Naive thymus-derived CD8-positive, alpha-beta T cell (primary cell): ENCODE measurements around the gene BLZF1. TPM values are rescaled to one million over a fixed set of nuclear protein-coding genes. Genes with fewer than 3 reads are reported as not detected.
"Not testable (repeated sequence)": the region's sequence is repeated elsewhere in the genome, so short reads cannot be mapped to it uniquely, and the experiment has no call there.

ENCODE experiments used
- ATAC-seq, 2 donors: fragments of 150-1000 bp; cut with Tn5 transposase in 1 of 2; sonication (Bioruptor Pico), chemical (Tn5 transposase) in 1 of 2; 1 replicate in 1 of 2; 2 replicates in 1 of 2; pipeline ENCODE4 v1.10.0; 2021; ENCODE audit warnings: mild to moderate bottlenecking in 2 of 2, moderate library complexity in 2 of 2
- POLR2A ChIA-PET: fragments of 350-600 bp; sonication (Branson Sonifier 250); formaldehyde crosslinking; loops from one replicate; lab custom pipeline; 2021; ENCODE audit warnings: antibody characterized with exemption; lab: Charles Lee
- DNase-seq, 10 donors: peaks; one replicate each; pipeline versions ENCODE4 v3.0.0 to v3.0.0-alpha.2; 2020 to 2022
- H3K27ac Mint-ChIP-seq, 10 donors: one replicate each; pipeline ENCODE4 v1.8.0; 2020 to 2022; ENCODE audit warnings: mild to moderate bottlenecking in 10 of 10, mixed read lengths in 10 of 10, moderate library complexity in 4 of 10, inconsistent platforms in 1 of 10
- H3K27me3 Mint-ChIP-seq, 5 donors: one replicate each; pipeline ENCODE4 v1.8.0; 2021 to 2022; ENCODE audit warnings: mixed read lengths in 5 of 5
- H3K36me3 Mint-ChIP-seq, 3 donors: one replicate each; pipeline ENCODE4 v1.8.0; 2020 to 2022; ENCODE audit warnings: mixed read lengths in 3 of 3, mild to moderate bottlenecking in 2 of 3, inconsistent platforms in 1 of 3
- H3K4me1 Mint-ChIP-seq, 4 donors: one replicate each; pipeline ENCODE4 v1.8.0; 2021 to 2022; ENCODE audit warnings: mixed read lengths in 4 of 4
- H3K4me3 Mint-ChIP-seq, 10 donors: one replicate each; pipeline ENCODE4 v1.8.0; 2020 to 2022; ENCODE audit warnings: mild to moderate bottlenecking in 10 of 10, mixed read lengths in 10 of 10, moderate library complexity in 6 of 10, inconsistent platforms in 1 of 10
- H3K9me3 Mint-ChIP-seq, 9 donors: one replicate each; pipeline ENCODE4 v1.8.0; 2020 to 2022; ENCODE audit warnings: mixed read lengths in 9 of 9, mild to moderate bottlenecking in 3 of 9, inconsistent platforms in 1 of 9, moderate library complexity in 1 of 9
- polyA plus RNA-seq, 3 donors: library from polyadenylated mRNA; unstranded; fragments of 300-500 nt; fragmentation: Illumina TruSeq; gene quantifications; one replicate each; pipeline ENCODE4 v1.2.3, GENCODE V29; 2021
- total RNA-seq, 8 experiments: library from RNA in 2 of 8; stranded (reverse) in 2 of 8; gene quantifications; one replicate each; pipeline ENCODE4 v1.2.3 and lab custom pipeline; 2021 to 2026

BLZF1 gene
- total and polyA plus RNA-seq, 5 experiments from 2014 or later = 8.2 to 19.6 (median 10.4) TPM

DNA sequence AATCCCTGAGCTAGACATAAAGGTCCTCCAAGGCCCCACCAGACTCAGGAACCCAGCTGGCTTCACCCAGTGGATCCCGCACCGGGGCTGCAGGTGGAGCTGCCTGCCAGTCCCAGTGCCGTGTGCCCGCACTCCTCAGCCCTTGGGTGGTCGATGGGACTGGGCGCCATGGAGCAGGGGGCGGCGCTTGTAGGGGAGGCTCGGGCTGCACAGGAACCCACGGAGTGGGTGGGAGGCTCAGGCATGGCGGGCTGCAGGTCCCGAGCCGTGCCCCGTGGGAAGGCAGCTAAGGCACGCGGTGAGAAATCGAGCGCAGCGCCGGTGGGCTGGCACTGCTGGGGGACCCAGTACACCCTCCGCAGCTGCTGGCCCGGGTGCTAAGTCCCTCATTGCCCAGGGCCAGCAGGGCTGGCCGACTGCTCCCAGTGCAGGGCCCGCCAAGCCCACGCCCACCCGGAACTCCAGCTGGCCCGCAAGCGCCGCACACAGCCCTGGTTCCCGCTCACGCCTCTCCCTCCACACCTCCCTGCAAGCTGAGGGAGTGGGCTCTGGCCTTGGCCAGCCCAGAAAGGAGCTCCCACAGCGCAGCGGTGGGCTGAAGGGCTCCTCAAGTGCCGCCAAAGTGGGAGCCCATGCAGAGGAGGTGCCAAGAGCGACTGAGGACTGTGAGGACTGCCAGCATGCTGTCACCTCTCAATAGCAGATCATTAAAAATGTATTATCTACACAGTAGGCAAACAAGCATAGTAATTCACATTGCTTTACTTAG is 30.9 kb upstream of the BLZF1 start:
- ATAC-seq, H3K27me3 Mint-ChIP-seq, DNase-seq, H3K4me3 Mint-ChIP-seq, POLR2A ChIA-PET: not testable (repeated sequence)
- H3K36me3 Mint-ChIP-seq = peaks cover 9 to 29% (median 15%) of the 10 kb centered on the region in 3 donors
- peak overlapping the region in 1 of 10 donors; percentile 11 for H3K27ac Mint-ChIP-seq
- peaks cover 0 to 27% (median 7%) of the 10 kb centered on the region in 9 donors for H3K9me3 Mint-ChIP-seq
- H3K4me1 Mint-ChIP-seq = peaks cover 10 to 50% (median 15%) of the 10 kb centered on the region in 4 donors

DNA sequence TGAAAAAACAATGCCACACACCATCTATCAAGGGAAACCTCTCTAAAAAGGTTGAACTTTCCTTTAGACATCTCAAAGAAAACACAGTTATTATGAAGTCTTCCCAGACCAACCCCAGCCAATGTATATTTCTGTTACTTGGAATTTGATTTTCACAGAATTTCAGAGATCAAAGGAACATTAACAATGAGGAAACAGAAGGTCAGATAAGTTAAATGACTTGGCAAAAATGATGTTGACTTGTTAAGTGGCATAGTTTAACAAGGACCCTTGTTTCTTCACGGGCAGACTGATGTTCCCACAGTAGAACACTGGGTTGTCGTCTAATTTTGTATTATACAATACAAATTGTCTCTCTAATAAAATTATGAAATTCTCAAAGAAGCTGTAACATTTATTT is 29.4 kb upstream of the BLZF1 start:
- no peak for ATAC-seq
- Mint-ChIP-seq H3K27ac (peak overlapping the region in 3 of 10 donors; percentile 15 to 70 (median 54)), H3K4me3 (no peak overlapping the region), H3K9me3 (peaks cover 0 to 22% (median 5%) of the 10 kb centered on the region in 9 donors), H3K27me3 (no peaks in the 10 kb centered on the region), H3K36me3 (peaks cover 4 to 25% (median 15%) of the 10 kb centered on the region in 3 donors), H3K4me1 (peaks cover 10 to 40% (median 14%) of the 10 kb centered on the region in 4 donors)
- DNase-seq = no peak
- POLR2A ChIA-PET = no interaction called here

GRCh38 chr1:169339773-169340172 is 28.2 kb upstream of the BLZF1 start:
- POLR2A ChIA-PET = no interaction called here

DNA sequence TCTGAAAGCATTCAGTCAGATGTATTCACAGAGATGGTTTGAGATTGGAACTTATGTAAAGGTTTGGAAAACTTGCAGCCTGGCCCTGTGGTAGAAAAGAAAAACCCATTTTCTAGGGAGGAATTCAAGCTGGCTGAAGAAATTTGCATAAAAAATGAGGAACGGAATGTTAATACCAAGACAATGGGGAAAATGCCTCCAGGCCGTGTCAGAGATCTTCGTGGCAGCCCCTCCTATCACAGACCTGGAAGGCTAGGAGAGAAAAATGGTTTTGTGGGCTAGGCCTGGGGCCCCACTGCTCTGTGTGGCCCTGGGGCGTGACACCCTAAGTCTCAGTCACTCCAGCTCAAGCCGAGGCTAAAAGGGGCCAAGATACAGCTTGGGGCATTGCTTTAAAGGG is 27.1 kb upstream of the BLZF1 start:
- Mint-ChIP-seq H3K4me1 (peaks cover 4 to 30% (median 9%) of the 10 kb centered on the region in 4 donors), H3K4me3 (no peak overlapping the region), H3K36me3 (peaks cover 4 to 12% (median 10%) of the 10 kb centered on the region in 3 donors), H3K9me3 (peaks cover 0 to 4% (median 0%) of the 10 kb centered on the region in 9 donors), H3K27me3 (no peaks in the 10 kb centered on the region), H3K27ac (no peak overlapping the region)
- no peak for ATAC-seq
- no peak for DNase-seq
- POLR2A ChIA-PET = interaction anchor here (1.0 kb wide), 1 partner anchor 24 kb away, joined by 3 read pairs; no protein-coding TSS in a partner anchor

More at GRCh38 chr1:169339773-169340172, 28.2 kb upstream of the BLZF1 start:
- Mint-ChIP-seq H3K4me1 (peaks cover 5 to 30% (median 11%) of the 10 kb centered on the region in 4 donors), H3K9me3 (peaks cover 0 to 11% (median 5%) of the 10 kb centered on the region in 9 donors), H3K36me3 (peaks cover 4 to 19% (median 15%) of the 10 kb centered on the region in 3 donors), H3K4me3 (no peak overlapping the region), H3K27ac (peak overlapping the region in 4 of 10 donors; percentile 2 to 39 (median 8)), H3K27me3 (no peaks in the 10 kb centered on the region)
- DNase-seq (no peak), ATAC-seq (no peak)

- Mint-ChIP-seq H3K36me3 (peaks cover 4 to 12% (median 4%) of the 10 kb centered on the region in 3 donors), H3K4me1 (peaks cover 4 to 24% (median 9%) of the 10 kb centered on the region in 4 donors)
- H3K9me3 Mint-ChIP-seq, DNase-seq, H3K4me3 Mint-ChIP-seq, H3K27ac Mint-ChIP-seq, ATAC-seq, H3K27me3 Mint-ChIP-seq, POLR2A ChIA-PET: not testable (repeated sequence)
These were observed 25.9 kb upstream of the BLZF1 start for GRCh38 chr1:169342096-169342495.

GRCh38 chr1:169345511-169345910 is 22.5 kb upstream of the BLZF1 start:
- Mint-ChIP-seq H3K4me3 (no peak overlapping the region), H3K36me3 (peaks cover 0 to 4% (median 0%) of the 10 kb centered on the region in 3 donors), H3K4me1 (peaks cover 0 to 5% (median 2%) of the 10 kb centered on the region in 4 donors), H3K9me3 (no peaks in the 10 kb centered on the region), H3K27ac (peak overlapping the region in 2 of 10 donors; percentile 31 to 39), H3K27me3 (no peaks in the 10 kb centered on the region)
- DNase-seq = no peak
- POLR2A ChIA-PET = no interaction called here
- no peak for ATAC-seq

DNA sequence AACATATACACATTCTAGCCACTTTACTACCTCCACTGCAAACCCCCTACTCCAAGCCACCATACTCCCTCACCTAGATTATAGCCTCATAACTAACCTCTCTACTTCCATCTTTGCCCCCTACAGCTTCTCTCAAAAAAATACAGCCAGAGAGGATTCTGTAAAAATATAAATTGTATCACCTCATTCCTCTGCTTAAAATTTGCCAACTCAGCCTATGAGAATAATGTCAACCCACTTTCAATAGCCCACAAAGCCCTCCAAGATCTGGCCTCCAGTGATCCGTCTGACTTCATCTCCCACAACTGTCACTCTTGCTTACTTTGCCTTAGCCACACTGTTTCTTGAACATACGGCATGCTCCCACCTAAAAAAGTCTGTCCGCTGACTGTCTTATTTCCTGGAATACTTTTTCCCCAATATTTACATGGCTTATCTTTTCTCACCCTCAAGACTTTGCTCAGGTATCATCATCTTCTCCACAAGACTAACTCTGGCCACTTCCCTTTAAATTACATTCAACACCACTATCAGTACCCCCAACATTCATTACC is 21.9 kb upstream of the BLZF1 start:
- Mint-ChIP-seq H3K36me3 (no peaks in the 10 kb centered on the region), H3K9me3 (no peaks in the 10 kb centered on the region), H3K4me1 (peaks cover 0 to 3% (median under 1%) of the 10 kb centered on the region in 4 donors), H3K27ac (peak overlapping the region in 4 of 10 donors; percentile 27 to 57 (median 35)), H3K4me3 (no peak overlapping the region), H3K27me3 (no peaks in the 10 kb centered on the region)
- POLR2A ChIA-PET = no interaction called here
- DNase-seq = no peak
- no peak for ATAC-seq

DNA sequence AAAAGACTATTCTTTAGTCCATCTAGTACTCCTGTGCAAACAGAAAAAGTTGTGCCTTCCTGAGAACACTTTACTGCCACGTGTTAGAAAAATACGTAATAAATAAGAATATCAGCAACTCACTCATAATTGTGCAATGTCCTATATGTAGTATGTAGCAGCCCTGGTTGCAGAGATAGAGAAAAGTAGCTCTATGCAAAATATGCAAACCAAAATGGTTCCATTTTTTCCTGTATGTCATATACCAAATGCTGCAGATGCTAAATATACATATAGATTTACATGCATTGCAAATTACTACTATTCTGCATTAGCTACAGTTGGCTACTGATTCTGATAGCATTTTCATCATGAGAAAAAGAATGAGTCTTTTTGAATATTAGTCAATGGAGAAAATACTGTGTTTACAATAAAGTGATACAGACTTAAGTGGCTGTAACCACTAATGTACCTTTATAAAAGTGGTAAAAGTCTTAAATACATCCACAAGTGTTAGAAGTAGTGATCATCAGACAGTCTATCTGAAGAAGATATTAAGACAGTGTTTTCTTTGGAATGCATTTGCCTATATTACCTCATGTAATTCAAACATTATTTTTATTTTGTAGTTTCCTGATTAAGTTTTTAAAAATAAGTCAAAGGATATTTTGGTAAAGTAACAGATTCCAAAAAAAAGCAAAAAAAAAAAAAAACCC is 20.2 kb upstream of the BLZF1 start:
- Mint-ChIP-seq H3K36me3 (no peaks in the 10 kb centered on the region), H3K4me3 (no peak overlapping the region), H3K27ac (no peak overlapping the region), H3K27me3 (no peaks in the 10 kb centered on the region), H3K9me3 (no peaks in the 10 kb centered on the region), H3K4me1 (peaks cover 2 to 15% (median 6%) of the 10 kb centered on the region in 4 donors)
- POLR2A ChIA-PET = interaction anchor here (1.0 to 1.4 kb wide), 3 partner anchors 744 to 1005 kb away, joined by 3 to 5 read pairs (median 3); no protein-coding TSS in a partner anchor
- DNase-seq = no peak
- ATAC-seq = no peak

GRCh38 chr1:169348383-169349036 is 19.5 kb upstream of the BLZF1 start:
- Mint-ChIP-seq H3K4me3 (no peak overlapping the region), H3K4me1 (peaks cover 2 to 15% (median 6%) of the 10 kb centered on the region in 4 donors), H3K27me3 (no peaks in the 10 kb centered on the region), H3K9me3 (no peaks in the 10 kb centered on the region), H3K27ac (no peak overlapping the region), H3K36me3 (no peaks in the 10 kb centered on the region)
- DNase-seq (peak in 5 of 10 donors; percentile 20 to 60 (median 59)), ATAC-seq (peak; percentile 41 to 50)
- POLR2A ChIA-PET = interaction anchor here (1.0 to 1.4 kb wide), 3 partner anchors 744 to 1006 kb away, joined by 3 to 5 read pairs (median 3); no protein-coding TSS in a partner anchor

GRCh38 chr1:169360415-169360814 is 7.6 kb upstream of the BLZF1 start:
- Mint-ChIP-seq H3K9me3 (peaks cover 0 to 5% (median 0%) of the 10 kb centered on the region in 9 donors), H3K27ac (no peak overlapping the region), H3K36me3 (peaks cover 0 to 6% (median 5%) of the 10 kb centered on the region in 3 donors), H3K4me1 (peaks cover 12 to 33% (median 22%) of the 10 kb centered on the region in 4 donors), H3K27me3 (no peaks in the 10 kb centered on the region), H3K4me3 (no peak overlapping the region)
- DNase-seq (no peak), ATAC-seq (no peak)
- POLR2A ChIA-PET = no interaction called here

- Mint-ChIP-seq H3K4me1 (peaks cover 11 to 33% (median 22%) of the 10 kb centered on the region in 4 donors), H3K27me3 (no peaks in the 10 kb centered on the region), H3K27ac (no peak overlapping the region), H3K36me3 (peaks cover 0 to 6% (median 5%) of the 10 kb centered on the region in 3 donors), H3K4me3 (no peak overlapping the region), H3K9me3 (peaks cover 0 to 5% (median 0%) of the 10 kb centered on the region in 9 donors)
- DNase-seq = no peak
- POLR2A ChIA-PET = no interaction called here
- no peak for ATAC-seq
These were observed 6.7 kb upstream of the BLZF1 start for GRCh38 chr1:169361281-169361680.
